Epidermal melanocyte (primary cell): Measurements from ENCODE around the gene NELL2.
A peak's percentile ranks its signal among the peaks of the same experiment; 100 is the strongest.
"Not testable (repeated sequence)": the region's sequence is repeated elsewhere in the genome, so short reads cannot be mapped to it uniquely, and the experiment has no call there.

Source experiments
- DNase-seq: peaks from one replicate; pipeline ENCODE4 v3.0.0; 2011; ENCODE audit warnings: low spot score; ENCODE audit not compliant: insufficient read length

The NELL2 gene

DNA sequence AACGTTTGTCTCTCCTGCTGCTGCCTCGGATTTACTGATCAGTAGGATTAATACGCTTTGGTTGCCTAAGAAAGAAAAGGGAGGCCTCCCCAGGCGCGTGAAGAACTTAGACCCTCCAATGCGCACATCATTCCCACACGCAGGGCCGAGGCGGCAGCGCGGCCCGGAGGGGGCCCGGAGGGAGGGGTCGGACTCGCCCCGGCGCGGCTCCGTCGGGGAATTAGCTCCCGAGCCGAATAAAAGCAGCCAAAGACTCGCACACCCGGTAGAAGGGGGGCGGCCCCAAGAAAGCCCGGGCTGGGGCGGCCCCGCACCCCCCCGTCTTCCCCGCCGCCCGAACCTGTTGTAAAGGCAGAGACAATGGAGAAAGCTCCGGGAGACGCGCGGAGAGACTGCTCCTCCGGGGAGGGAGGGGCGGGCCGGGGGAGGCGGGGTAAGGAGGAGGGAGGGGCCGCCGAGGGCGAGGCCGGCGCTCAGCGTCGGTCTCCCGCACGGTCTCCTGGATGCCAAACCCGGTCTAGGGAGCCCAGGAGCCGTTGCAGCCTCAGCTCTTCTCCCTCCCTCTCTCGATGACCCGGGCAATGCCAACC, at the start of gene NELL2:
NELL2 (minus strand) TSS at position 362 of the 590 bp plus-strand sequence. CDS start 446 bp downstream, outside the sequence.
- DNase-seq: peak; percentile 31

DNA sequence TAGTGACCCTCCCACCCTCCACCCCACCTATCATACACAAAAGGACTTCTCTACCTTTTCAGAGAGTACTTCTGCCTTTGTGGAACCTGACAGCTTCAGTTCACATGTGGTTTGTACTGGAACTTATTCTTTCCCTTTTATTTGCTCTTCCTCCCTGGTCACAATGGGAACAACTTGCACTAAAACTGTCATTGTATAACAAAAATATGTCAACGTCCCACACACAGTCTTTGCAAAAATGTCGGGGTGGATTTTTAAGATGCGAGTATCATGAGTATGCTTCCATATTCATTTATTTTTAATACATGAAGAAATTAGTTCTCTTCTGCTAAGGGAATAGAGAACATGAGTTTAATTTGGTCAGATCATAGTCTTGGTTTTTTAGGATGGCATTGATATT, 45.6 kb upstream of the NELL2 start:
- DNase-seq: no peak

DNA sequence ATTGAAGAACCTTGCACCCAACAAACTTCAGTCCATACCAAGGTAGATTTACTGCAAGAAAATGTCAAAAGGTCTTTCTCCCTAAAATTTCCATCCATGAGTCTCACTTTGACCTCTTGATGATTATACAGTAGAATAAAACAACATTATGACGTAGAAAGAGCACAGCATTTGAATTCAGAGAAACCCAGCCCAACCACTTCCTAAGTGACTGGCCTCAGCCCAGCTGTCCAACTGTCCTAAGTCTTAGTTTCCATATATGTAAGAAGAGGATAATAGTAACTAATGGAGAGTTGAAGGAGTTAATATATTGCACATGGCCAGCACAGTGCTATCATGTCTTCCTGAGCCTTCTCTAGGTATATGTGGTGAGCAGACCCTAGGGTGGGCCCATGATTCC, 41.0 kb upstream of the NELL2 start:
- DNase-seq: no peak

DNA sequence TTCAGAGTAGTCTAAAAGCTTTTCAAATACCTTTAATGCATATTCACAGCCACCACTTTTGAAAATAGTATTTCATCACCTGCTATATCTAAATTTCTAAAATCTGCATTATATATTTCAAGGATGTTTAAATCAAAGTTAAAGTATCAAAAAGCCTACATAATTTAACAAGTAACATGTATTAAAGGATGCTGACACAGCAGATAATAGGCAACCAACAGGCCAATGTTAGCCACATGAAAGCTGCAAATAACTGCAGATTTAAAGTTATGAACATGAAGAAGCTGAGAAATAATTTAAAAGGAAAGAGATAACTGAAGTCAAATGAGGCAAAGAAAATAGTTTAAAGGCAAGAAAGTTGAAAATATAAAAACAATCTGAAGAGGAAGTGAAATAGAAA, 39.8 kb upstream of the NELL2 start:
- no peak for DNase-seq

DNA sequence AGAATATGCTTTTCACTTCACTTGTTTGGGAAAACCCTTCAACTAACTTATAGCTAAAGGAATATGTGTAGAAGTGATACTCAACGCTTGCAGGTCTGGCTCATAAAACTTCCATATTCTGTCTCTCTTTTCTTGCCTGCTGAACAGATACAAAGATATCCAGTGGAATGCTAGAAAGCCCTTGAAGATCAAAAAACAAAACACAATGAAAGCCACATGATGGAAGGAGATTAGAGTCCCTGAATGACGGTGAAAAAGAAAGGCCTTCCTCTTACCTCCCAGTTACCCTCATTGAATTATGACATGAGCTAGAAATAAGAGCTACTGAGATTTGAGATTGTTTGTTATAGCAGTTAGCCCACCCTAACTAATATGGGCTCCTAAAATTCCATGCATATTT, 28.2 kb upstream of the NELL2 start:
- DNase-seq: no peak

DNA sequence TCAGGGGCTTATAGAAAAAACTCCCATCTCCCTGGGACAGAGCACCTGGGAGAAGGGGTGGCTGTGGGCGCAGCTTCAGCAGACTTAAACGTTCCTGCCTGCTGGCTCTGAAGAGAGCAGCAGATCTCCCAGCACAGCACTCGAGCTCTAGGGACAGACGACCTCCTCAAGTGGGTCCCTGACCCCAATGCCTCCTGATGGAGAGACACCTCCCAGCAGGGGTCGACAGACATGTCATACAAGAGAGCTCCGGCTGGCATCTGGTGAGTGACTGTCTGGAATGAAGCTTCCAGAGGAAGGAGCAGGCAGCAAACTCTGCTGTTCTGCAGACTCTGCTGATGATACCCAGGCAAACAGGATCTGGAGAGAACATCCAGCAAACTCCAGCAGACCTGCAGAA, 22.0 kb upstream of the NELL2 start:
- DNase-seq: not testable (repeated sequence)

DNA sequence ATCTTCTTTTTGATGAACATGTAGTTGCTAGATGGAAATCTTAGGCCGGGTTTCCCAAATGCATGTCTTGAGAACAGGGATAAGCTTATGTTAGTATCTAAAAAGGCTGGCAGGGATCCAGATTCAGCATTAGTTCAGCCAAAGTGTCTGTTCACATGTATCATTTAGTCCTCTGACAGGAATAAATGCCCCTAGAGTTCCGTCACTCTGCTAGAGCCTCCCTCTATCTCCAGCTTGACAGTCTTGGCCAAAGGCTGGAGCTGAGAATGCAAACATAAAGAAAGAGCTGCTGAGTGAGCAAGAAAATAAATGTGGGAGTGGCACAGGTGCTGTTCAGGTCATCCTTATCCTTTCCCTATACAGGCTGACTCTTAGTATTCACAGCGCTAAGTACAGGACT, 13.8 kb upstream of the NELL2 start:
- no peak for DNase-seq

DNA sequence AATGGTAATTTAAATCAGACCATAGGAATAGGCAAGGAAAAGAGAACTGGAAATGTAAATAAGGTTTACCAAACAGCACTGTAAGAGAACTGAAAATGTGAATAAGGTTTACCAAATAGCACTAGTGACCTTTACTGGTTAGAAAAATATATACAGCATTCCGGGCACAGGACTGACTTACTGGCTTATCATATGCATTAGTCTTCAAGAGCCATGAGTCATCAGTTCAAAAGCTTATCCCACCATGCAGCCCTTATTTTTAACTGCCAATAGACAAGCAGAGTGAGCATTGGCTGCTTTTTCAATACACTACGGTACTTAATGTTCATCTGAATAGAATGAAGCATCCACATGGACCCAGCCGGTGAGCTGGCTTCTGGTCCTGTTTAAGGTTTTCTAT, 13.0 kb upstream of the NELL2 start:
- DNase-seq: no peak

DNA sequence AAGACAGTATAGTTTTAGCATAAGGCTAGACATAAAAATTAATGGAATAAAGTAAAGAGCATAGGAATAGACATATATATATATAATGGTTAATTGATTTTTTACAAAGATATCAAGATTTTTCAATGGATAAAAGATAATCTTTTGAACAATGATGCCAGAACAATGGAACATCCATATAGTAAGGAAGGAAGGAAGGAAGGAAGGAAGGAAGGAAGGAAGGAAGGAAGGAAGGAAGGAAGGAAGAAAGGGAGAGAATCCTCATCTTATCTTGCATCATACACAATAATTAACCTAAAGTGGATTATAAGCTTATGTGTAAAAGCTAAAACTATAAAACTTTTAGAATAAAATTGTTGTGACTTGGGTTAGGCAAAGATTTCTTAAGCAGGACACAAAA, 9.8 kb upstream of the NELL2 start:
- no peak for DNase-seq

DNA sequence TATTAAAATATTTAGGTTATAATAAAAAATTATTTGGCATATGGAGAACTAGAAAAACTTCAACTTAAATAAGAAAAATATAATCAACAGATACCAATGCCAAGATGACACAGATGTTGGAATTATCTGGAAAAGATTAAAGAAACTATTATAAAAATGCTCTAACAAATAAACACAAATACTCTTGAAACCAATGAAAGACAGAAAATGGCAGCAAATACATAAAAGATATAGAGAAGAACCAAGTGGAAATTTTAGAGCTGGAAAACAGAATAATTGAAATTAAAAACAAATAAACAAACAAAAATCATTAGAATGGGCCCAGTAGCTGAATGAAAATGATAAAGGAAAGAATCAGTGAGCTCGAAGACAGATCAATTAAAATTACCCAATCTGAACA, 5.1 kb upstream of the NELL2 start:
- no peak for DNase-seq

DNA sequence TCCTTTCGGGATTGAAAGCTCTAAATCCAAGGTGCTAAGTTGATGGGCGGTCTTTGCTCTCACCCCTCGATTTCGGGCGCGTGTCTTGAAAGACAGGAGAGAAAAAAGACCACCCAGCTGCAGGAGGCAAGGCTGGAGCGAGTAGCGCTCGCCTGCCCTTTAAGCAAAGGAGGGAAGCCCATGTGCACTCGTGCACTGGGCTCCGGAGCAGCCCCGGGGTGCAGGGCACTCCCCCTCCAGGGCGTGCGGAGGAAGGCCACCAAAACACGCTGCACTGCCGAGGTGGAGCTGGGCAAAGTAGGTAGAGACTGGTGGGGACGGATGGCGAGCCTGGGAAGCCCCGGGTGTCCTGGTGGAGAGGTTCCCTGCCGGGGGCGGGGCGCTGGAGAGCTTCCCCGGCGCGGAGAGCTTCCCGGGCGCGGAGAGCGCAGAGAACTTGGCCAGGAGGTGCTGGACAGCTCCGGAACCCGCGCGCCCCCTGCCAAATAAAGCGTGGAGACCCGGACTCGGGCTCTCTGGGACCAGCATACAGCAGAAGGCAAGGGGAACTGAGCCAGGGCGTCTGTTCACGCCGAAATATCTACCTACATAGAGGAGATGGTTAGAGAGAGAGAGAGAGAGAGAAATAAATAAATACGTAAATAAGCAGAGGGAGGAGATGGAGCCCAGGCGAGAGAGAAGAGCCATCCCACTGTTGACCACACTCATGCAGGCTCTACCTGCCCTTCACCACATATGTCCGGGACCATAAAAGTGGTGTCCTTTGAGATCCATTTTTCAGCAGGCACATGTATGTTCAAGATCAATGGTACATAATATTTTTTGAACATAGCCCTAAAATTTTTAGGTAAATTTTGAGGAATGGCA, 662 bp upstream of the NELL2 start:
- DNase-seq: no peak

DNA sequence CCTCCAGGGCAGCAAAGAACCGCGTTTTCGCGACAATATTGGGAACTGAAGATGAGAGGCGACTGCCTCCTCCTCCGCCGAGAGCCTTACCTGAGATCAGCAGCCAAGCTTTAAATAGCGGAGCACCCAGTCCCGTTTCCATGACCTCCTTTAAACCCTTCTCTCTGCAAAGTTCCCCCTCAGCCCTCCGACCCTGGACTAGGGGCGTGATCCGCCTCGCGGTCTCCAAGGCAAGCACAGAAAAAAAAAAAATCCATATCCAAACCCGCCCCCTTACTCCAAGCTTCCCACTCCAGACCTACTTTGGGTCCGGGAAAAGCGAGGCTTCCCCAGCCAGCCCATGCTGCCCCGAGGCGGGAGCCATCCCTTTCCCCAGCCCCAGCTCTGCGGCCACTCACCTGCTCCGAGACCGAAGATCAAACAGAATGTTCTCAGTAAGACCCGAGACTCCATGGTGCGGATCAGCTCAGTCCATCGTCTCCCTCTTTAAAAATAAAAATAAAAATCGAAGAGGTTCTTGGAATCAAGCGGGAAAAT, 630 bp downstream of the NELL2 start:
- DNase-seq: no peak

DNA sequence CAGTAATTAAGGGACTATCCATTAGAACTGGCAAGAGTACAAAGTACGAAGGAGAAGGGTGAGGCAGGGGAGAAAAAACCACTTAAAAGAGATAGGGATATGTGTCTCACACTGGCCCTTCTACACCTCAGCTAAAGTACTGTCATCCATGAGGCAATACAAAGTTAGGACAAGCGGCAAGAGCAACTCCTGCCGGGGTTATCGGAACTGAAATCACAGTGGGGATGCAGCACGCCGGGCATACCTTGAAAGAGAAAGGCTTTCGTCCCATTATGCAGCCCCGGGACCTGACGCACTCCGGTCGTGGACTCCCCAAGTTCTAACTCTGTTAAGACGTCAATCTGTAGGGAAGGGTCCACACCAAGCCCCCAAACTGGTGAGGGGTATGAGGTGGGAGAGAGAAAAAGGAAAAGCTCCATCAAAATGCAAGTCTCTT, 1.1 kb downstream of the NELL2 start:
- no peak for DNase-seq

DNA sequence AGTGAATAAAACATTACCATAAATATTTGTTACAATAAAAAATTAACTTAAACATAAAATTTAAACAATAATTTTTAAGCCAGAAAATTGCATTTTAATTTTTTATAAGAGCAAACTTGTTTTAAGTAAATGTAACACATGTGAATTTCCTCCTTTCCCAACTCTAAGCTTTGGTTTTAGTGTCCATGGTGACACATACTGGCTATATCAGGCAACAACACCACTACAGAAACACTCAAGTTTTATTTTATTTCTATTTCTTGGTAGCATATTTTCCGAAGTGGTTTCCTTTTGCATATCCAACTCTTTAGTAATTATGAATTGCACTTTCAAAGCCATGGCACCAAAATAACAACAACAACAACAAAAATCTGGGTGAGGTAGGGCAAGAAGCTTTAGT, 2.2 kb downstream of the NELL2 start:
- DNase-seq: no peak

DNA sequence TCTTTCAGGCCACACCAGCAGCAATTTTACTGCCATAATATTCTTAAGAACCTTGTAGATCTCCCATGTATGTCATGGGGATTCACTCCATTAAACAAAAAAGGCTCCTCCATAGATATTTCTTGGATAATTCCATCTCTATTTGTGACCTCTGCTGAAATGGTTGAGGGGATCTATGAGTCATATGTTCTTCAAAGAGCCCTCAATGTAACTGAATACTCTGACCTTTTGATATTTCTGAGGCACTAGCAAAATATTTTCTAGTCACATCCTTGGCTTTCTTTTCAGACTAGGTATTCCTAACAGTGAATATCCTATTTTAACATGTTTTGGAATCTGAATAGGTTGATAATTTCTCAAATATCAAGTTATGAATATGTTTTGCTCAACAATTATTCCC, 6.6 kb downstream of the NELL2 start:
- DNase-seq: no peak

DNA sequence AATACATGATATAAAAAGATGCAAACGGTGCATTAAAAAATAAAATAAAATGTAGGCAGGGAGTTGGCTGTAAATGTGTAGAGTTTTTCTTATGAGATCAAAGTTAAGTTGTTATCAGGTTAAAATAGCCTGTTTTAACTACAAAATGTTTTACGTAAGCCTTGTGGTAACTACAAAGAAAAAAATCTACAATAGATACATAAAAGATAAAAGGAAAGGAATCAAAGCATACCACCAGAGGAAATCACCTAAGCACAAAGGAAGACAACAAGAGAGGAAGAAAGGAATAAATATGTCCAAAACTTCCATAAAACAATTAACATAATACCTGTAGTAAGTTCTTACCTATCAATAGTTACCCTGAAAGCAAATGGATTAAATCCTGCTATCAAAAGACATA, 12.2 kb downstream of the NELL2 start:
- DNase-seq: no peak

DNA sequence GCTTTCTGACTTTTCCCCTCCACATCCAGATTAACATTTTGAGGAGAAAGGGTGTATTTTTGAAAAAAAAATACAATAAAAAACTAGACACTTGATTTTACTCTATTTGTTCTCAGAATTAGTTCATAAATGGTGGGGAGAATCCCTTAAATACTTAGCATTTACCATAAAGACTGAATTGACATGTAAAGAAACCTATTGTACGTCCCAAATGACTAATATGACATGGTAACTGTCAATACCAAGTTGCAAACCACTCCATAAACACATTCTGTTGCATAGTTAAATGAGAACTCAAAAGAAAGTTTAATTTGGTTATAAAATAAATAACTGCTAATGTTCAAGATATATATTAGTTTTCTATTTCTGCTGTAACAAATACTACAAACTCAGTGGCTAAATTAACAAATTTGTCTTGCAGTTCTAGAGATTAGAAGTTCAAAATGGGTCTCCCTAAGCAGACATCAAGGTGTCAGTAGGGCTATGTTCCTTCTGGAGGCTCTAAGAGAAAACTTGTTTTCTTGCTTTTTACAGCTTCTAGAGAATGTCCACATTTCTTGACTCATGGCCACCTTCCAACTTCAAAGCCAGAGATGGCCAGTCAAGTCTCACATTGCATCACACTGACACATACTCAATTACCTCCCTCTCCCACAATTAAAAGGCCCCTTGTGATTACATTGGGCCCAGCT, 16.0 kb downstream of the NELL2 start:
- no peak for DNase-seq

DNA sequence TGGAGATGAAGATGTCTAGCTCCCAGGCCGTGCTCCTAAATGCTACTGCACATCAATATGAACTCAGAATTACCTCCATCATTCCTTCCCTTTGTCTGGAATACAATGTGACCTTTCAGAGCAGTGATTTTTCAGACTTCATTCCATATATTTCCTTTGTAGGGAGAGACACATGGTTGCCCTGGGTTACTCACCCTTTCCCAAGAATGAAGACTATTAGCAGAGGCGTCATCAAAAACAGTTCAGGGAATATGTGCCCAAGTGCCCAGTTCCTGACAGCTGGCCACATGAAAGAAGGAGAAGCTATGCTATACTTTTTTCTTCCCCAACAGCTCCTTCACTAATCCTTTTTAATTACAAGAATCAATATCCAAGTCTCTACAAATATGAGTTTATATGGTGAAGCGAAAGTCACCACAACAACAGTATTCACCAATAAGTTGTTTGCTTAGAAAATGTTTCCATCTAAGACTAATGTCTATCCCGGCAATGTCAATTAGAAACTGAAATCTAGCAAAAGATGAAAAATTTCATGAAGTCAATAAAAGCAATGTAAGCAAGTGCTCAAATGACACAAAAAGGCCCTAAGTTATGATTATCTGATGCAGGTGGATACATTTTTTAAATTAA, 17.8 kb downstream of the NELL2 start:
- DNase-seq: no peak

DNA sequence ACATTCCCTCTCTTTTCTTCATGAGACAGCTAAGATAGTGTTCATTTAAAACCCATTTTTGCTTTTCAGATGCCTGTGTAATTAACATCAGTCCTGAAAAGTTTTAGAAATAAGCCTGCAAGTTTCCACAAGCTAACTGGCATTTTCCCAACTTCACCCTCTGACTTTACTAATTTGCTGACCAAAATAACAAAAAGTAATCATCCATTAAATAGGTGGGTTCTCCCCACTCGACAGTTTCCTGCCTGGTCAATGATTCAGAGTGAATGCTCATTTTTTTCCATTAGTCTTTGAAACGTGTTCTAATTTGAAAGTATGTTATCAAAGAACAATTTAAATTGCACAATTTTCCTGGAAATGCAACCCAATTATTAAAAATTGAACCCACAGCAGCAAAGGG, 23.6 kb downstream of the NELL2 start:
- no peak for DNase-seq

DNA sequence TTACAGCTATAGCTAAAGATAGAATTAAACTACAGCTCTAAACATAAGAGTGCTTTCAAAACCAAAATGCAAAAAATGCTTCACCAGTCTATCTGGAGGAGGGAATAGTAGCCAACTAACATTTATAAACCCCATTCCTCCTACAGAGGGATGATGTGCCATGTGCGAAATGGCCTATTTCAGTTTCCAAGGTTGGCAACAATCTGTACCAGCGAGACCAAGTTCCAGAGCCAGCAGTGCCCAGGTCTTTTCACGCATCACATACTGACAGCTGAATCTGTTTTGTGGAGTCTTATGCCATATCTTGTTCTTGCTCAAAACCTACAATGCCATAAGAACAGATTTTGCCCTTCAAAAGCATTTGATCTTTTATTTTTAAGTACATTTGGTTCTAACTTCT, 24.5 kb downstream of the NELL2 start:
- DNase-seq: no peak

DNA sequence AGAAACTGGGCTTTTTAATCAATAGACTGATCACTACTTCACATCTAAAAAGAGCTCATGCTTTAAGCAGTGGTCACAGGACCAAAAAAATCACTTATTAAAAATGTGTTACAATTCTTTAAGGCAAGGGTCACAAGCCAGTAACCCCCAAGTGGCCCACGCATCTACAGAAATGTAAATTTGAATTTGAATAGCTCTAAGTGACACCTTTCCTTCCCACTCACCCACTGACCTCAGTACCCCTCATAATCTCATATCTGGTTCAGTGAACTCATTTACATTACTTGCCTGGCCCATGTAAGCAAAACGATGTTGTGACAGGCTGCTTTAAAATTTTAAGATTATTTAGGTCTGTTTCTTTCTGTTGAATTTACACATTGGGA, 27.4 kb downstream of the NELL2 start:
- DNase-seq: no peak
